OCI-LY1 (cell line): ENCODE measurements around the gene FHIT.

Experiments
- CTCF ChIP-seq: fragments of 200-600 bp; sonication (generic), shearing (Covaris generic); IDR thresholded peaks from 2 replicates; pipeline ENCODE4 v1.5.1; 2017; ENCODE audit warnings: mild to moderate bottlenecking, antibody characterized with exemption, low read length, moderate library complexity, mixed read lengths
- EZH2 ChIP-seq: fragments of 200-600 bp; sonication (generic), shearing (Covaris generic); IDR thresholded peaks from 2 replicates; pipeline ENCODE4 v1.8.0; 2017; ENCODE audit warnings: borderline replicate concordance, mixed run types, mild to moderate bottlenecking, antibody characterized with exemption, low read length, moderate library complexity, mixed read lengths

GRCh38 chr3:61015859-61016258, 235.4 kb downstream of the FHIT start:
- TF ChIP-seq EZH2 (no peak), CTCF (no peak)
